Suprapubic skin (tissue), 4 donors: ENCODE results near the gene C17orf107. TPM values are rescaled to one million over a fixed set of nuclear protein-coding genes. Genes with fewer than 3 reads are reported as not detected.

Experiments
- DNase-seq, 2 donors: peaks; one replicate each; pipeline ENCODE4 v3.0.0-alpha.2; 2019; ENCODE audit warnings: low spot score in 2 of 2
- H3K27ac ChIP-seq: fragments of 200-600 bp; sonication (generic); one replicate; pipeline ENCODE4 v1.5.1; 2019
- H3K27me3 ChIP-seq: fragments of 200-600 bp; sonication (generic); one replicate; pipeline ENCODE4 v1.5.1; 2019
- H3K36me3 ChIP-seq: fragments of 200-600 bp; sonication (generic); one replicate; pipeline ENCODE4 v1.5.1; 2019
- H3K4me1 ChIP-seq: fragments of 200-600 bp; sonication (generic); one replicate; pipeline ENCODE4 v1.5.1; 2019
- H3K4me3 ChIP-seq: fragments of 200-600 bp; sonication (generic); one replicate; pipeline ENCODE4 v1.5.1; 2019; ENCODE audit warnings: mild to moderate bottlenecking
- H3K9me3 ChIP-seq: fragments of 200-600 bp; sonication (generic); one replicate; pipeline ENCODE4 v1.5.1; 2019
- EP300 ChIP-seq: sonication (generic); formaldehyde crosslinking; IDR thresholded peaks from one replicate; pipeline ENCODE4 v1.6.1; 2017; ENCODE audit warnings: antibody characterized with exemption
- POLR2A ChIP-seq, 2 donors: fragments of 450-650 bp; IDR thresholded peaks; one replicate each; pipeline ENCODE4 v1.6.1; 2017; ENCODE audit warnings: antibody characterized with exemption in 2 of 2, mild to moderate bottlenecking in 2 of 2, moderate library complexity in 2 of 2
- POLR2AphosphoS5 ChIP-seq, 3 donors: sonication (generic); formaldehyde crosslinking; IDR thresholded peaks; one replicate each; pipeline ENCODE4 v1.6.1; 2017; ENCODE audit warnings: antibody characterized with exemption in 3 of 3
- WGBS: methylation state at CpG from one replicate; pipeline ENCODE4 v1.1.5; 2018; 5-methylcytosine and 5-hydroxymethylcytosine counted together
- total RNA-seq, 4 donors: library from RNA; depleted of rRNA; stranded (reverse); fragments of >200 nt; gene quantifications; one replicate each; pipeline ENCODE4 v1.1.0, GENCODE V29; 2016
- TF ChIP-seq, protein P1 (sequence below), 2 donors: fragments of 200-600 bp in 1 of 2; fragments of 450-650 bp in 1 of 2; sonication (generic) in 1 of 2; IDR thresholded peaks; one replicate each; pipeline ENCODE4 v1.5.1; 2016 to 2019; ENCODE audit warnings: antibody characterized with exemption in 2 of 2, mild to moderate bottlenecking in 1 of 2, moderate library complexity in 1 of 2

C17orf107 gene
- total RNA-seq, 4 donors from 2014 or later = 3.7 to 9.8 (median 7.5) TPM

DNA sequence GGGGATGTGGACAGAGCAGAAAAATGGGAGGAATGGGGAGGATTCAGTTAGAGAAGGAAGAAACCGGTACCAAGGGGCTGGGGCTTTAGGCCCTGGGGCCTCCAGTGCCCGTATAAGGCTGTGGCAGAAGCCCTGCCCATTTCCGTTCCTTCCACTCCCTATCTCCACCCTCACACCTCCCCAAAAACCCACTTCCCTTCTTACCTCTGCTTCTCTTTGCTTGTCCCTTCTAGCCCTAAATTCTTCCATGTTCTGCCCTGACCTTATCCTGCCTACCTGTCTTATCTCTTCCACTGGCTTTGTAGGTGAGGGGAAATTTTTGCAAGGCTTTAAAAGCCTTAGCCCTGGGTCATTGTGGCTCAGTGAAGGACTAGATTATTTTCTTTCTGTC, 44.8 kb downstream of the C17orf107 start:
- Histone ChIP-seq H3K27ac (peak overlapping the region; percentile 98), H3K27me3 (no peaks in the 10 kb centered on the region), H3K4me3 (no peak overlapping the region), H3K36me3 (peaks cover 30% of the 10 kb centered on the region), H3K9me3 (no peaks in the 10 kb centered on the region), H3K4me1 (peaks cover 74% of the 10 kb centered on the region)
- DNase-seq = no peak
- WGBS = 31% methylated on average over 3 of the region's 3 CpGs
- TF ChIP-seq POLR2AphosphoS5 (IDR thresholded peaks at IDR 0.05) (no peak), POLR2A (IDR thresholded peaks at IDR 0.05) (no peak), EP300 (no peak)
- TF ChIP-seq, protein P1, sequence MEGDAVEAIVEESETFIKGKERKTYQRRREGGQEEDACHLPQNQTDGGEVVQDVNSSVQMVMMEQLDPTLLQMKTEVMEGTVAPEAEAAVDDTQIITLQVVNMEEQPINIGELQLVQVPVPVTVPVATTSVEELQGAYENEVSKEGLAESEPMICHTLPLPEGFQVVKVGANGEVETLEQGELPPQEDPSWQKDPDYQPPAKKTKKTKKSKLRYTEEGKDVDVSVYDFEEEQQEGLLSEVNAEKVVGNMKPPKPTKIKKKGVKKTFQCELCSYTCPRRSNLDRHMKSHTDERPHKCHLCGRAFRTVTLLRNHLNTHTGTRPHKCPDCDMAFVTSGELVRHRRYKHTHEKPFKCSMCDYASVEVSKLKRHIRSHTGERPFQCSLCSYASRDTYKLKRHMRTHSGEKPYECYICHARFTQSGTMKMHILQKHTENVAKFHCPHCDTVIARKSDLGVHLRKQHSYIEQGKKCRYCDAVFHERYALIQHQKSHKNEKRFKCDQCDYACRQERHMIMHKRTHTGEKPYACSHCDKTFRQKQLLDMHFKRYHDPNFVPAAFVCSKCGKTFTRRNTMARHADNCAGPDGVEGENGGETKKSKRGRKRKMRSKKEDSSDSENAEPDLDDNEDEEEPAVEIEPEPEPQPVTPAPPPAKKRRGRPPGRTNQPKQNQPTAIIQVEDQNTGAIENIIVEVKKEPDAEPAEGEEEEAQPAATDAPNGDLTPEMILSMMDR (IDR thresholded peaks at IDR 0.05) = no peak

DNA sequence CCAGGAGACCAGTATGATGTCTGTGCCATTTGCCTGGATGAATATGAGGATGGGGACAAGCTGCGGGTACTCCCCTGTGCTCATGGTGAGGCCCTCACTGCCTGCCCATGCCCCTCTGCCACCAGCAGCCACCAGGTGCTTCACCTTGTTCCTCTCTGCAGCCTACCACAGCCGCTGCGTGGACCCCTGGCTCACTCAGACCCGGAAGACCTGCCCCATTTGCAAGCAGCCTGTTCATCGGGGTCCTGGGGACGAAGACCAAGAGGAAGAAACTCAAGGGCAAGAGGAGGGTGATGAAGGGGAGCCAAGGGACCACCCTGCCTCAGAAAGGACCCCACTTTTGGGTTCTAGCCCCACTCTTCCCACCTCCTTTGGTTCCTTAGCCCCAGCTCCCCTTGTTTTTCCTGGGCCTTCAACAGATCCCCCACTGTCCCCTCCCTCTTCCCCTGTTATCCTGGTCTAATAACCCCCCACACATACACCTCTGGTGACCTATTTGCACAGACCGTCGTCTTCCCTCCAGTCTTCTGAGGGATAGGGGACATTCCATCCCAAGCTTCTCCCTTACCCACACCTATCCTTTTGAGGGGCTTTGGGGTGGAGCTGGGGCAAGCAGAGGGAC, 45.3 kb downstream of the C17orf107 start:
- Histone ChIP-seq H3K9me3 (no peaks in the 10 kb centered on the region), H3K36me3 (peaks cover 30% of the 10 kb centered on the region), H3K4me1 (peaks cover 73% of the 10 kb centered on the region), H3K27ac (peak overlapping the region; percentile 98), H3K27me3 (no peaks in the 10 kb centered on the region), H3K4me3 (no peak overlapping the region)
- DNase-seq = no peak
- TF ChIP-seq, protein P1 (IDR thresholded peaks at IDR 0.05) = no peak
- TF ChIP-seq EP300 (no peak), POLR2A (IDR thresholded peaks at IDR 0.05) (no peak), POLR2AphosphoS5 (IDR thresholded peaks at IDR 0.05) (no peak)
- WGBS = 58% methylated on average over 7 of the region's 8 CpGs

DNA sequence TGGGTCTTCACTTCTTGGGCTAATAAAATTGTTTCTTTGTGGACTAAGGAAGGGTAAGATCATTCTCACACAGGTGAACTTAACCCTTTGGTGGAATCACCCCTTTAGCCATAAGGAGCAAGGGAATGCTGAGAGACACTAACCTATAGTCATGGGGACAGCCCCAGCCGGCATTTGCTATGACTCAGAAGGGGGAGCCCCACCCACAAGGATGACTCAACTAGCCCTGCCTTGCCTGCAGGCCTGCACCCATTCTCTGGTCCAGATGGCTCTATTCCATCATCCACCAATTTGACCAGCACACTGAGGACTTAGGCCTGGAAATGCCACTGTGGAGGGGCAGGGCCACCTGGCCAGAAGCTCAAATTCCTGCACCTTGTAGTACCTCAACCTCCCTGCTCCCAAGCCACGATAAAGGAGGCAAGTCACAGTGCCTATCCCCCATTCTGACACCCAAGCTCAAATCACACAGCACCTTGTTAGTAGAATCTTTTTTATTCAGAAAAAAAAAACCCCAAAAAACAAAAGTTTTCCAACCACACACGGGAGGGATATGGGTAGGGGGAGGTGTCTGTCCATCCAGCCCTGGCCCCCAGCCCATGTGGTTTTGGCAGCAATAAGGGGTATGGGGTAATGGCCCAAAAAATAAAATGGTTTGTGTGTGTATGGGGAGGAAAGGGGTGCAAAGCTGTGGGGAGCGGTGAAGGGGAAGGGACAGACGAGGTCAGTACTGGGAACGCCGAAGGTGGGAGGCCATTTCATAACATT, 46.0 kb downstream of the C17orf107 start:
- no peak for TF ChIP-seq POLR2A (IDR thresholded peaks at IDR 0.05)
- TF ChIP-seq, protein P1 (IDR thresholded peaks at IDR 0.05) = no peak
- TF ChIP-seq POLR2AphosphoS5 (IDR thresholded peaks at IDR 0.05) = peak in 2 of 3 donors; percentile 24 to 80
- peaks cover 80% of the 10 kb centered on the region for H3K4me1 ChIP-seq
- peak overlapping the region; percentile 98 for H3K27ac ChIP-seq
- peak; percentile 91 to 92 for DNase-seq
- no peaks in the 10 kb centered on the region for H3K9me3 ChIP-seq
- H3K27me3 ChIP-seq = no peaks in the 10 kb centered on the region
- 23% methylated on average over 7 of the region's 7 CpGs for WGBS
- peaks cover 30% of the 10 kb centered on the region for H3K36me3 ChIP-seq
- H3K4me3 ChIP-seq = peak overlapping the region; percentile 85

DNA sequence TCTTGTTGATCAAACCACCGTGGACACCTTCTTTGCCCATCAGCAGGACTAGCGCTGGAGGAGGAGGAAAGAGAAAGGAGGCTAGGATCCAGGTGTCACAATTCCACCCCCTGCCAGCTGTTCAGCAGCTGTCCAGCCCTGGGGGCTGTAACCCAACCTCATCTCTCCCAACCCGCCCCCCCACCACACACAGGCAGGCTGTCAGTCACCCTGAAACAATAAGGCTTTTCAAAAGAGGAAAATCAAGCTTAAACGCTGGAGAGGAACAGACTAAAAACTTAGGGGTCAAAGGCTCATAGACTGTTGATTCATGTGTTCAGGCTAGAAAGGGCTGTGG, 46.6 kb downstream of the C17orf107 start:
- Histone ChIP-seq H3K27ac (peak overlapping the region; percentile 98), H3K36me3 (peaks cover 30% of the 10 kb centered on the region), H3K4me1 (peaks cover 82% of the 10 kb centered on the region), H3K27me3 (no peaks in the 10 kb centered on the region), H3K4me3 (peak overlapping the region; percentile 85), H3K9me3 (no peaks in the 10 kb centered on the region)
- no peak for DNase-seq
- 13% methylated on average over 4 of the region's 4 CpGs for WGBS
- TF ChIP-seq, protein P1 (IDR thresholded peaks at IDR 0.05) = no peak
- no peak for TF ChIP-seq POLR2A (IDR thresholded peaks at IDR 0.05)
- no peak for TF ChIP-seq EP300
- no peak for TF ChIP-seq POLR2AphosphoS5 (IDR thresholded peaks at IDR 0.05)

DNA sequence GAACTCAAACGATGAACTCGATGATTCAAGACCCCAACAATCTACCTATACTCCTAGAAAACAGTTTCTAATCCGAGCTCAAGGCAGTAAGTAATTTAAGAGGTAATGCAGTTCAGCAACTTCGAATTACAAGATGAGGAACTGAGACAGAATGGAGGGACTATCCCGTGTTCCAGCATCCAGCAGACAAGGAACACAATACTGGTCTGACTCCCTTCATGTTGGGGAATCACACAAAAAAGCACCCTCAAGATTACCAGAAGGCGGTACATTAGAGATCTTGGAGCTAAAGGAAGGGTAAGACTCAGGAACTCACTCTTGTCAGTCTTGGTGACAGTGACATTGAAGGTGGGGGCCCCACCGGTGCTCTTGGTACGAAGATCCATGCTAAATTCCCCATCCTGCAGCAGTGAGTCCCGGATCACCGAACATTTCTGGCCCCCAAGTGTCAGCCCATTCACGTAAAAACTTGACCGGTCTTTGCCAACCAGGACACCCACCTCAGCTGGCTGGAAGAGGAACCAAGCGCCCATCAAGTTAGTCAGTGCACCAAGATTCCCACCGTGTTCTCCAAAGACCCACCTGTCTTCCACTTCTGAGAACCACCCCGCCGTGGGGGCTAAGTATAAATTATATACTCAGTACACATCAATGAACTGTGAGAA, 47.1 kb downstream of the C17orf107 start:
- peaks cover 79% of the 10 kb centered on the region for H3K4me1 ChIP-seq
- DNase-seq = no peak
- peak overlapping the region; percentile 98 for H3K27ac ChIP-seq
- H3K9me3 ChIP-seq = no peaks in the 10 kb centered on the region
- peaks cover 30% of the 10 kb centered on the region for H3K36me3 ChIP-seq
- no peaks in the 10 kb centered on the region for H3K27me3 ChIP-seq
- no peak for TF ChIP-seq EP300
- no peak for TF ChIP-seq POLR2A (IDR thresholded peaks at IDR 0.05)
- no peak for TF ChIP-seq POLR2AphosphoS5 (IDR thresholded peaks at IDR 0.05)
- TF ChIP-seq, protein P1 (IDR thresholded peaks at IDR 0.05) = no peak
- 19% methylated on average over 16 of the region's 16 CpGs for WGBS
- peak overlapping the region; percentile 85 for H3K4me3 ChIP-seq
